GM13976 (cell line): ENCODE measurements around the gene FOXN3.
A peak's percentile ranks its signal among the peaks of the same experiment; 100 is the strongest.

Source experiments
- DNase-seq: peaks from one replicate; pipeline ENCODE4 v3.0.0; 2012; ENCODE audit warnings: low spot score
- in situ Hi-C: fragments of 300-500 bp; cut with MboI; formaldehyde crosslinking; loops from one replicate; pipeline ENCODE4 v1.12.0; 2022; ENCODE audit warnings: low sequenced_read_pairs, mixed read lengths, inconsistent platforms; ENCODE audit not compliant: unreplicated experiment
- TF ChIP-seq, protein P1 (sequence below): IDR thresholded peaks from 2 replicates; pipeline ENCODE4 v1.5.1; 2012; ENCODE audit warnings: borderline replicate concordance, mild to moderate bottlenecking; ENCODE audit not compliant: insufficient read depth; ENCODE audit errors: extremely low read depth, missing control alignments, control extremely low read depth

Gene FOXN3

DNA sequence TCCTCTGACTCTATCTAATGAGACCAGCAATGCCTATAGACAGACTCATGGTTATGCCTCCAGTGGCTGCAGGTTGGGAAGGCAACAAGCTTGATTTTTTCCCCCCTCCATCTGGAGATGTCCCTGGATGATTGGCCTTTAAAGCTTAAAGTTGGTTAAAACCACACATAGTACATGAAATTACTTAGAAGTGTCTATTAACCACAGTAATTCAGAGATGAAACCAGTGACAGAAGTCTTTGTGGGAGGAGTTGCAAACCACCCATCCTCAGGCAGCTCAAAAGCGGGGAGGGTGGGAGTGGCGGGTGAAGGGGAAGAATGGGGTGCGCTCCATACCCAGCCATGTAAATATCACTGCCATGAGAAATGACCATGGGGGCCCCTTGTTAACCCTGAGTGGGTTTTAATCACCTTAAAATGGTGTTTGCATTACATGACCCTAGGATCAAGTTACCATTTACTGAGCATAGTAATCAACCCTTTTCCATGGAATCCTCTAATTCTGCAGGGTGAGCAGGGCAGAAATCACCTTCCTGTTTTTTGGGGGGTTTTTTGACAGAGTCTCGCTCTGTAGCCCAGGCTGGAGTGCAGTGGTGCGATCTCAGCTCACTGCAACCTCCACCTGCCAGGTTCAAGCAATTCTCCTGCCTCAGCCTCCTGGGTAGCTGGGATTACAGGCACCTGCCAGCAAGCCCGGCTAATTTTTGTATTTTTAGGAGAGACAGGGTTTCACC is 133.5 kb downstream of the FOXN3 start:
- in situ Hi-C loops, result no loop called here
- no peak for DNase-seq
- TF ChIP-seq, protein P1, sequence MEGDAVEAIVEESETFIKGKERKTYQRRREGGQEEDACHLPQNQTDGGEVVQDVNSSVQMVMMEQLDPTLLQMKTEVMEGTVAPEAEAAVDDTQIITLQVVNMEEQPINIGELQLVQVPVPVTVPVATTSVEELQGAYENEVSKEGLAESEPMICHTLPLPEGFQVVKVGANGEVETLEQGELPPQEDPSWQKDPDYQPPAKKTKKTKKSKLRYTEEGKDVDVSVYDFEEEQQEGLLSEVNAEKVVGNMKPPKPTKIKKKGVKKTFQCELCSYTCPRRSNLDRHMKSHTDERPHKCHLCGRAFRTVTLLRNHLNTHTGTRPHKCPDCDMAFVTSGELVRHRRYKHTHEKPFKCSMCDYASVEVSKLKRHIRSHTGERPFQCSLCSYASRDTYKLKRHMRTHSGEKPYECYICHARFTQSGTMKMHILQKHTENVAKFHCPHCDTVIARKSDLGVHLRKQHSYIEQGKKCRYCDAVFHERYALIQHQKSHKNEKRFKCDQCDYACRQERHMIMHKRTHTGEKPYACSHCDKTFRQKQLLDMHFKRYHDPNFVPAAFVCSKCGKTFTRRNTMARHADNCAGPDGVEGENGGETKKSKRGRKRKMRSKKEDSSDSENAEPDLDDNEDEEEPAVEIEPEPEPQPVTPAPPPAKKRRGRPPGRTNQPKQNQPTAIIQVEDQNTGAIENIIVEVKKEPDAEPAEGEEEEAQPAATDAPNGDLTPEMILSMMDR, result no peak

DNA sequence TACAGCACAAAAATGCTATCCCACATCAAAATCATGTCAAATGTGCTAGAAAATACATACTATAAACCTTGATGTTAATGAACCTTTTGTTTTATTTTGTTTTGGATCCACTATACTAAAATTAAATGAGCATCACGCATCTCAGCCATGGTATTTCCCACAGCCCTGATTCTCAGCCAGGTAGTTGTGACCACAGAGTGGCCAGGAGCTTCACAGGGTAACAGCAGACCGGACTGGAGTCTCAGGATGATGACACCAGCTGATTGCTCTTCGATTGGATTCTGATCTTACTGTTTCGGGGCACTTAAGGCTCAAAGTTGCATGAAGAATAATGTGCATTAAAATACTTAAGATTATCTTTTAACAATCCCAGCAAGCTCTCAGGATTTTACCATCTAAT is 134.8 kb downstream of the FOXN3 start:
- DNase-seq, result no peak
- TF ChIP-seq, protein P1, result no peak
- in situ Hi-C loops, result no loop called here

DNA sequence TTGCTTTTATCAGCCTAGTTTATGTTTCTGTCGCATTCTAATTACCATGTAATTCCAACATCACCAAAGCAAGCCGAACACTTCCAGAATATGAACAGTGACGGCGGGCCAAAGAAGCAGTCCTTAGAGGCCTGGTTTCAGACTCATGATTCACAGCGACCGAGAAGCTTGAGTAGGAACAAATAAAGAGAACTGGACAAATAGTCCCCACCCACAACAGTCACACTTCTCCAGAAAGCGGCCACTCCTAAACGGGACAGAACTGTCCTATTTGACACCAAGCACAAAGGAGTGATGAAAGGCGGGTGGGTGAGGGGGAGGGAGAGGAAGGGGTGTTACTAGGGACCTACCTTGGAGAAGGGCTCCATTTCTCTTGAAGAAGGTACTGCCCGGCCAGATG is 136.4 kb downstream of the FOXN3 start:
- TF ChIP-seq, protein P1, result no peak
- in situ Hi-C loops, result no loop called here
- DNase-seq, result no peak

DNA sequence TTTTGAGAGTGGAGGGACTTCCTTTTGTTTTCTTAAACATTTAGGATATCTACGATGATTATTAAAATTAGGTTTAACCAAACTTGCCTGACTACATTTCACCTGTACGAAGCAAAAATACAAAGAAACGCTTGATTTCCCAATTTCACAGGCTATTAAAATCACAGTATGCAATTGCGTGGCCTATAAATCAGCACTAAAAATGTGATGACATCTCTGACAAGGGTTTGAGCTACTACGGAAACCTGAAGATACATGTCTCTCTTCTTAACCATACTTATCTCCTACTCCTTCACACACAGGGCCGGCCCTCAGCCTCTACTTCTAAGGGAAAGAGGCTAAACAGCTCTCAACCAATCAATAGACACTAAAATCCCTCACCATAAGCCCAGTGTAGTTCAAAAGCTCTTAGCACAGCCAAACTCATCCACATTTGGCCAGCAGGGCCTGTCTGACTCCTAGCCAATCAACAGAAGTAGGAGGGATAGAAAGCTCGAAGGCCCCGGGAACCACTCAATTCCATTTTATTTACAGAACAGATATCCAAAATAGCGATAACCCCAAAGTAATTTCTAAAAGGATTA is 137.3 kb downstream of the FOXN3 start:
- TF ChIP-seq, protein P1, result no peak
- in situ Hi-C loops, result no loop called here
- no peak for DNase-seq

DNA sequence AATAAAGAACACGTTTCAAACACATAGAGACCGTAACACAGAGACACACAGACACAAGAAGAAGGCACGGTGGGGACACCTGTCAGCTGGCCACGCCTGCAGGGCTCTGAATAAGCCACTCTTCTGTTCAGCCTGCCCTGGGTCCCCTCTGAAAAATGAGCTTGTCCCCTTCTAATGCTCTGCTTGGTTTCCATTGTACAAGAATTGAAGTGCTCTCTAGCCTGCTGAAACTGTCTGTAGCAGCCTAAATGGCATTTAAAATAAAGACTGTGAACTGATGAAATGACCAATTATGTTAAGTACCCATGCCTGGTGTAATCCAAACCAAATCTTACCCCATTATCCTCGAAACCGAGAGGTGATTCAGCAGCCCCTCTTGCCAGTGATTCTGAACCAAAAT is 139.8 kb downstream of the FOXN3 start:
- in situ Hi-C loops, result no loop called here
- DNase-seq, result no peak
- TF ChIP-seq, protein P1, result no peak

DNA sequence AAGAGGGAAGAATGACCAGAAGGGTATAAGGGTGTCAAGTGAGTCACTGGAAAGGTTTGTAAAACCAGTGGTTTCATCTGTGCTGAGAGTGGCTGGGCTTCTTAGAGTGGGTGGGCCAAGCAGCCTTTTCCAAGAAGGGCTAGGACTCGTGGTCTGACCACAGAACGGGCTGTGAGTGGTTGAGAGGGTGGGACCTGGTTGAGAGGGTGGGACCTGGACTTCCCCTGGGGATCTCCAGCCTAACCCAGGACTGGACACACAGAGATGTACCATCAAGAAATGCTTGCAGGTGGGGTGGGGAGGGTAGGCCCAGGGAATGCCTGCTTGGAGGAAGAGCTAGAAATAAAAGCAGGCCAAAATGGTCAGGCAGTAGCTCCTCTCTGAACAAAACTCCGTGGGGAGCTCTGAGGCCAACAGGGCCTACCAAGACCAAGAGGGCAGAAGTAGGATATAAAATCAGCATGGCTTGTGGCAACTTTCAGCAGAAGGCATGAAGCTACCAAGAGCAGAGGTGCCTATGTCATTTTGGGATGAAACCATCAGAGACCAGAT is 140.5 kb downstream of the FOXN3 start:
- in situ Hi-C loops, result no loop called here
- peak; percentile 74 for DNase-seq
- TF ChIP-seq, protein P1, result no peak
